NCI-H2081 treated with DMSO at 0.1 percent for 48 hours (cell line): ENCODE data around the gene LANCL3.
"Not testable (repeated sequence)": the region's sequence is repeated elsewhere in the genome, so short reads cannot be mapped to it uniquely, and the experiment has no call there.

Source experiments
- DNase-seq: peaks from one replicate; lab custom pipeline; 2025; lab: John Stamatoyannopoulos, UW

Gene LANCL3

DNA sequence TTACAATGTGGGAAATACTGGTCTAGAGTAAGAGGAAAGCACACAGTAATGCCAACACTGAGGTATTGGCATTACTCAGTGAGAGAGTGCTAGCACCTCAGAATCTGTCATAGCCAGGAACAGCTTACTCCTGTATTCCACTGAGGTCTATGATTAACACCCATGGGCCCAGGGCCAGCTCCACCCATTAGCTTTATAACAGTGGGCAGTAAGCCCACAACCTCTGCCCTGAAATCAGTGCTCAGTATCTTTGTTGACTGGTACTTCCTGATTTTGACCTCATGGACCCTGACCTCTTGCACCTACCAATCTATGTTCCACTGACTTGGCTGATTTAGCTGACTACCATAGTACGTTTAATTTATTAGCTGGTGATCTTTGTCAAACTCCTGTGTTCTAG, 56.1 kb downstream of the LANCL3 start:
- no peak for DNase-seq

DNA sequence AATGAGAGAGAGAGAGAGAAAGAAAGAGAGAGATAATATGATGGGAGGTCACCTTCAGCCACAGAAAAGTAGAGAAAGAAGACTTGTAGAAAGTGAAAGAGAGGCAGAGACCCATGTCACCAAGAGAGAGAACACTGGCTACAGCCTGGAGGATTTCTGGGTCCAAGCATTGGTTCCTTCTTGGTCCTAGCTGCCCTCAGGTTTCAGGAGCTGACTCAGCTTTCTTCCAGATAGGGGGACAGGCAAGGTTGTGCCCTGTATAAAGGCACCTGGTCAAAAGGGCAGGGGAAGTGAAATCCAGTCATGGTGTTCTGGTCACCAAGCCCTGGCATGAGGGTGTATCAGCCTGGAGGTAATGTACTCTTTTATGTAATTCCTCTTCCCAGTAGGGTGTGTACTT, 66.6 kb downstream of the LANCL3 start:
- no peak for DNase-seq

DNA sequence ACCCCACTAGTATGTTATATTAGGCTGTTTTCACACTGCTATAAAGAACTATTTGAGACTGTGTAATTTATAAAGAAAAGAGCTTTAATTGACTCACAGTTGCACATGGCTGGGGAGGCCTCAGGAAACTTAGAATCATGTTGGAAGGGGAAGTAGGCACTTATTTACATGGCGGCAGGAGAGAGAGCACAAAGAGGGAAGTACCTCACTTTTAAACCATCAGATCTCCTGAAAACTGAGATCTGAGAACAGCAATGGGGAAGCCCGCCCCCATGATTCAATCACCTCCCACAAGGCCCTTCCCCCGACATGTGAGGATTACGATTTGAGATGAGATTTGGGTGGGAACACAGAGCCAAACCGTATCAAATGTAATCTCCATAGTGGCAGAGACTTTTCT, 68.7 kb downstream of the LANCL3 start:
- DNase-seq: no peak

DNA sequence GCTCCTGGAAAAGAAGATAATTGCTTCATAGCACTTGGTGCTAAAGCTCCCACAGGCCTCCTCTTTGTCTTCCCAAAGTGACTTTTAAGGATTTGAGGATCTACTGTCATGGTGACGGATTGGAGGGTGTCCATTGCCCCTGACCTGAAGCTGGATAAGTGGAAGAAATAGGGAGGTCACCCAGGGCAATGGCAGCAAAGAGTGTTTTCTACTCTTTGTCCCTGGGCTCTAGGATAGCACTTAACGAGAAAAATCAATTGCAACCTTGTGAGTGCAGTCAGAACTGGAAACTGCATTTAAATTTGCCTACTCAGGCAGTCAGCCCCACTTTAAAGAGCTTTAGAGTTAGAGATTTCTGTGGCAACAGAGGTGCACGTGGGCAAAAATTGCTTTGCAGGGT, 70.4 kb downstream of the LANCL3 start:
- no peak for DNase-seq

DNA sequence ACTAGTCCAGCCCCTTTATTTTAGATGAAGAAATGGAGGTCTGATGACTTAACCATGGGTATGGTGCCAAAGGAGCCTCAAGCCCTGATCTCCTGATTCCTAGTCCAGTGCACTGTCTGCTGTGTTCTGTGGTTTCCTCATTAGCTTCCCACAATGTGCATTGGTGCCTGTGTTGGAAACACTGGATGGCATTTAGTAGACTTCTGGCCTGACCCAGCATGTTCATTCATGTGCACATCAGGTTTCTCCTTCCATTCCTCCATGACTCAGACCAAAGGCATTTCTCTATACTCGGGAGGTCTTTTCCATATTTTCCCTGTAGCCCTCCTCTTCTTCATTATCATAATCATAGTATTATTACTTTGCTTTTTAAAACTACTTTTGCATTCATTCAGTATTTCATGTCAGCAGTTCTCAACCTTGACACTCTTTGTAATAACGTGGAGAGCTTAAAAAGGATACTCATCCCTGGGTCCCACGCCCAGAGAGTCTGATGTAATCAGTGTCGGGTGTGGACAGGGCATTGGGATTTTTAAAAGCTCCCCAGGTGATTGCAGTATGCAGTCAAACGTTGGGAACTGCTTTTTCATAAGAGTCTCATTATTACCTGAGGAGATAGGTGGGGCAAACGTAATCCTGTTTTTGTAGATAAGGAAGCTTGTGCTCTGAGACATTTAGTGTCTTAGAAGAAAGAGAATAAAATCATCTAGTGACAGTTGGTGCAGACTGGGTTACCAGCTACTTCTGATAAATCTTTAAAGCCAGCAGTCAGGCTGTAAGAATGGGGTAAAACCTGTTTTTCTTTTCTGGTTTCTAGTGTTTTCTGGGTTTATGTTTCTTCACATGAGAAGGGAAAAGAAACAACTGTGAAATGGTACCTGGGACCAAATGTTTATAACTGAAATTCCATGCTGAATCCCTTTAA, 73.2 kb downstream of the LANCL3 start:
- DNase-seq: no peak

DNA sequence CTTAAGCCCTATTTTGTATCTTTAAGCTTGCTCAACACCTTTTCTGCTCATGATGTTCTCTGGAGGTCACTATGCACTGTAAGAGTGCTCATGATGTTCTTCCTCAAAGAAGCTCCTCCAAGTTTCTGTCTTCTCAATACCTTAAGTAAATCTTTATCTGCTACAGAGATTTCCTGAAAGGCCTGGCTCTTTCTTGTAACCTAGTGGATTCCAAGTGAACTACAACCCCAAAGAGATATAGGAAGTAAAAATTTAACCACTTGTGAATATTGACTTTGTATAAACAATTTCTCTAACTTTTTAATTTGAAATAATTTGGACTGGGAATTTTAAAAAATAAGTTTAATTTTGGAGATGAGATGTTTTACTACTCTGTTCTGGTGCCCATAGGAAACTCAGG, 74.8 kb downstream of the LANCL3 start:
- DNase-seq: no peak

DNA sequence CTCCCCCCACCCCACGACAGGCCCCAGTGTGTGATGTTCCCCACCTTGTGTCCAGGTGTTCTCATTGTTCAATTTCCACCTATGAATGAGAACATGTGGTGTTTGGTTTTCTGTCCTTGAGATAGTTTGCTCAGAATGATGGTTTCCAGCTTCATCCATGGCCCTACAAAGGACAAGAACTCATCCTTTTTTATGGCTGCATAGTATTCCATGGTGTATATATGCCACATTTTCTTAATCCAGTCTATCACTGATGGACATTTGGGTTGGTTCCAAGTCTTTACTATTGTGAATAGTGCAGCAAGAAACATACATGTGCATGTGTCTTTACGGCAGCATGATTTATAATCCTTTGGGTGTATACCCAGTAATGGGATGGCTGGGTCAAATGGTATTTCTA, 79.4 kb downstream of the LANCL3 start:
- not testable (repeated sequence) for DNase-seq

DNA sequence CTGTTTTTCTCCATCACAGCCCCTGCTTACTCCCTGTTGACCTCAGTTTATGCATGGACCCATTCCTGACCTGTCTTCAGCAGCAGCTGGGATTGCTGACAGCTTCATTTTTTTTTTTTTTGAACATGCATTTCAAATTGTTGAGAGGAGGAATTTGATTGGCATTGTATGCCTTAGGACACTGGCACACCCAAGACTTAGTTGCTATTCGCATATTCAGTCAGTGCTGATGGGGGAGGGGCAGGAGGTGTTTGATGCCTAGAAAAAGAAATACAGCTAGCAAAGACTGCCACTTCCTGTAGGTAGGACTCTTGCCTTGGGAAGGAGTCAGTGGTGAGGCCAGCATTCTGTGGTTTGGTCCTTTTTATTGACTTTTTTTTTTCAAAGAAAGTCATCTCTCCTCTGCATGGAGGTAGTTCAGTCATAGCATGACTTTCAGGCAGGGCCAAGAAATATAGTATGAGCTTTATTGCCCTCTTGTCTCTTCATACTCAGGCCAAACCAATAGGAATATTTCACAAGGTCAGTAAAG, 80.5 kb downstream of the LANCL3 start:
- DNase-seq: no peak

DNA sequence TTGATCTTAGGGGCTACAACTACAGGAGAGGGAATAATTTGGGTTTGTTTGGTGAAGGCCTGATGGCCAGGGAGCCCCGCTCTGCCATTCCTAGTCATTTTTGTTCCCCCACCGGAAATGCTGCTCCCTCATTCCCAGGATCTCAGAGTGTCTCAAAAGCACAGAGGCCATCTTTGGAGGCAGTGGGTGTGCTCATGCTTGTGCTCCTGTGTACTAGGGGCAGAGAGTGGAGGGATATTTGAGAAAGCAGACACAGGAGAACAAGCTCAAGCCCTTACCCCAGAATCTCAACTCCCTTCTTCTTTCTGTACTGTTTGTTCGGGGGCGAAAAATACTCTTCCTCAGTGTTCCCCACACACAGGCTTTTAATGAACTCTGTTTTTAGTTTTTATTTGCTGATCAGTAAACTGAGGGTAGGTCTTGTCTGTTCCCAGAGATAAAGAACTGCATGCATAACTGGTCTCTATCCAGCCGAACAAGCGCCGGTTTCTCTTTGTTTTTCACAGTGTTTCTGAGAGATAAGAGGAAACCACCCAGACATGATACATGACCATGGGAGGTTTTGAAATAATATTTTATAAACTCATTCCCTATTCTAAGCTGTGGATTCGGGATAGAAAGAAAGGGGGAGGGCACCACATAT, 81.2 kb downstream of the LANCL3 start:
- DNase-seq: no peak

DNA sequence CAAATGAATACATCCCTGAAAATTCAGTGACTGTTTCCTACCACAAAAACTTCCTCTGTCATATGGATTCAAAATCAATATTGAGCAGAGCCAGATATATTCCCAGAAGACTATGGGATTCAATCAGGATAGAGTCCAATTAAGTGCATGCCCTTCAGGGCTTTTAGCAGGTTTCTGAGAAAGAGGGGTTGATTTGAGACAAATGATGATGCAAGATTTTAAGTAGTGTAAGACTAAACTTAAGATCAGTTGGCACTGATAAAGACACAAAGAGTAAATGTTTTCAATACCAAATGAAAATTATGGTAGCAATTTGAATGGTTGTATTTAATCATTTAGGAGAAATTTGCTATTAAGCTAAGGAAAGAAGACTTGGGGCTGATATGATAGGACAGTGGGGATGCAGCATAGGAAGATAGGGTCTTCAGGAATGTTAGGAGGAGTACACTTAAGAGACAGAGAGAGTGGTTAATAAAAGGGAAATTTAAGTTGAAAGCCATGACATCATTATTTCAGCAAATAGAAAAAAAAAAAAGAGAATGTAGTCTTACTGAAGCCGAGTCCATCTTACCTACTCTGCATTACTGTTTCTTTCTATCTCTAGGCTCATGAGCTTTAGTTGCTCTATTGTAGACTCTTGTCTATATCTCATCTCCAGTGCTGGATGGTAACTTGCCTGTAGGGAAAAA, 82.1 kb downstream of the LANCL3 start:
- DNase-seq: no peak

DNA sequence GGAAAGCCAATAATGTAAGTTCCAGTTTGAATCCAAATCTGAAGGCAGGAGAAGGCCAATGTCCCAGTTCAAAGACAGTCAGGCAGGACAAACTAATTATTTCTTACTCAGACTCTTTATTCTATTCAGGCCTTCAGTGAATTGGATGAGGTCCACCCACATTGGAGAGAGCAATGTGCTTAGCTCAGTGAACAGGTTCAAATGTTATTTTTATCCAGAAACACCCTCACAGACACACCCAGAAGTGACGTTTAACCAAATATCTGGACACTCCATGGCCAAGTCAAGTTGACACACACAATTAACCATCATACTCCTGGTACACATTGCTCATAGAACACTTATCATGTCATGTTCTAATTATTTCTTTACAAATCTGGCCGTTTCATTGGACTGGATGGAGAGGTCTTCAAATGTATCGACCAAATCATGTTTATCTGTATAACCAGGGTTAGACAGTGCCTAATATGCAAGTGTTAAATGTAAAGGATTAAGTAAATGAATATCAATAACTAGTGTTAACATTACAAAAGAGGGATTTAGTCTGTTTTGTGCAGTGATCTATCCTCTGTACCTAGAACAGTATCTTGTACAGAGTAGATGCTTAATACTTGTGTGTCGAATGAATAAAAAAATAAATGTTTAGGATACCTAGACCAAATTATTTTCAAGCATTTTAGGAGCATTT, 87.0 kb downstream of the LANCL3 start:
- DNase-seq: no peak

DNA sequence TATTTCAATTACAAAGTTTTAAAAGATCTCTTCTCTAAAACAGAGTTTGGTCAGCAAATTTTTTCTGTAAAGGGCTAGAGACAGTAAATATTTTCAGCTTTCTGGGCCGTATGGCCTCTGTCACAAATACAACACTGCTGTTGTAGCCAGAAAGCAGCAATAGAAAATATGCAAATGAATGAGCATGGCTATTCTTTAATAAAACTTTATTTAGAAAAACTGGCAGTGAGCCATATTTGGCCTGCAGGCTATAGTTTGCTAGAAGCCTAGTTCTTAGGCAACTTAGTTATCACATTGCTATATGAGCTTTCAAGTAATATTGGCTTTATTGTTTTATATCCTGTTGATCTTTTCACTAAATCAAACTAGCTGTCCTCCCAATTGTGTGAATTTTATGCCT, 87.6 kb downstream of the LANCL3 start:
- DNase-seq: no peak

DNA sequence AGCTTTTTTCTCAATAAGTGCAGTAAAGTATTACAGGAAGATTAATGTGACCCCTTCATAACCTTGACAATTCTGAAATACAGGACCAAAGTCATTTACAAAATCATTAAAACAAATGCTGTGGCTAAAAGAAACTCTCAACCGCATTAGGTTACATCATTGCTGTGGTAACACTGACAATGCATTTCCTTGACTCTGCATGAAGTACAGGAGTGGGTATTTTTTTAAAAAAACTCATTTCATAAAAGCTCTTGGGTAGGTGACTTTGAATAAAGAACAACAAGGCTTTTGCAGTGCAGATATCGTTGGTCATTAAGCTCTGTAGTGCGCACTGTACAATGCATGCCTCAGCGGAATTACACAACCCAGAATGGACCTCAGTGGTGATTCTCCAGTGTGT, 90.7 kb downstream of the LANCL3 start:
- DNase-seq: no peak

DNA sequence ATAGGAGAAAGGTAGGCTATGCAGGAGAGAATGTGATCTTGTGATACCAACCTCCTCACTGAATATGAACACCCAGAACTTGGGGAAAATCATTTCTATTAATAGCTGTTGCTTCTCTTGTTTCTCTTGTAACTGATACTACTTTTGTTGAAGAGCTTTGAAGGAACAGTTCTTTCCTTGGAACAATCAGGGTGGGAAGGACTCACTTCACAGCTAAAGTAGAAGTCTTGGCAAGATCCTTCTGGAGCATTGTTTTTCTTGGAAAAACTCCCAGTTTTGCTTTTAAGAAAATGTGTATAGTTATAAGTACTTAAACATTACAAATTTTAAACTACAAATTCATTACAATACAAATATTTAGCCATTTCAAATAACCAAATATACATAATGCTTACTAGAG, 95.1 kb downstream of the LANCL3 start:
- DNase-seq: no peak

DNA sequence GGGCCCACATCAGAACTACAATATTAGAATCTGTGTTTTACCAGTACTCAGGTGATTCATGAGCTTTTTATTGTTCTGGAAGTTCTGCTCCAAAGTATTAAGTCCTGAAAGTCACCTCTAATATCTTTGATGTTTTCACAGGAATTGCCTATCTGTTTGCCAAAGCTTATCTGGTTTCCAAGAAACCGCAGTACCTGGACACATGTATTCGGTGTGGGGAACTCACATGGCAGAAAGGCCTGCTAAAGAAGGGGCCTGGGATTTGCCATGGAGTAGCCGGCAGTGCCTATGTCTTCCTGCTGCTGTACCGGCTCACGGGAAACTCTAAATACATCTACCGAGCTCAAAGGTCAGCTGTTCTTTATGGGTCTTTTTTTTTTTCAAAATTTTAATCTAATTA, 95.7 kb downstream of the LANCL3 start:
- DNase-seq: no peak

DNA sequence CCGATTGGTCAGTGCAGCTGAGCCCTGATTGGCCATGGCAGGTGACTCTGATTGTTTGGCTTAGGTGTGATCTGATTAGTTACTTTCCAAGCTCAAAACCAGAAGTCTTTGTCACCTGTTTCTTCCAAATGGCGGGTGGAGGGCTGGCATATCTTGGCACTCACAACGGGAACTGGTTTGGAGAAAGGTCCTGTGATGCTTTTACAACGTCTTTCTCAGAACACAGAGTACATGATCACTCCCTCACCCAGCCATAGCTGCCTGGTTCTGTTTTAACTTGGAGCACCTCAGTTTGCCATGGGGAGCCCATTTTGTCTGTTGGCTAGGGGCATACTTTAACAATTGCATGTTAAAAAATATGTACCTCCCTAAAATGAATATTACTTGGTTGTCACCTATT, 101.1 kb downstream of the LANCL3 start:
- DNase-seq: no peak

DNA sequence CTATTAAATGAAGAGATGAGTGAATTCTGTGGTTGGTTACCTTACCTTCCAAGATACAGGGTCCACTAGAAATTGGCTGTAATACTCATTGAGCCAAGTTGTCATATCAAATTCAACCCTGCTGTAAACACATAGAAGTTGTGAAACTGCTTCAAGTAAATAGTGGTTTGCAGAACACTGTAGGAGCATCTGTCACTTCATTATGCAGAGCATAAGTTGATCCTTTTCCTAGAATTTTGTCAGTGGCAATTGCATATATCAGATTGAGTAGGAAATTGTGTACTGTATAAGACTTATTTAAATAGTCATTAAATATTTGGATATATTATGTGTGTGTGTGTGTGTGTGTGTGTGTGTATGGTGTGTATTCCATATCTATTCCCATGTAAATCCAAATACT, 105.3 kb downstream of the LANCL3 start:
- DNase-seq: no peak

DNA sequence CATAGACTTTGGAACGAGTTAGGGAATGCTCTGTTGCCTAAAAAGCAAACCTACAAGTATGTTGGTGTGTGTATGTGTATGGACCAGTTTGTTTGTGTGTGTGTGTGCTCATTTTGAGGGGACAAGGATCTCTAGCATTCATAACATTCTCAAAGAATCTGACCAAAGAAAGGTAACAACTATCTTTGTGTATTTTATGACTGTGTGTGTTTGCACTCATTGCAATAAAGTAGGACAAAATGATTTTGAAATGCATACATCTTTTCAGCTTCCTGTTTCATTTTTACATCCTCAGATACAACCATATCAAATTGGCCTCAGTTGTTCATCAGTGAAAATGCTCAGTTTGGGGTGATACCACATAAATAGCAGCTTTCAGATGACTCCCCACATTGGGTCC, 105.8 kb downstream of the LANCL3 start:
- no peak for DNase-seq

DNA sequence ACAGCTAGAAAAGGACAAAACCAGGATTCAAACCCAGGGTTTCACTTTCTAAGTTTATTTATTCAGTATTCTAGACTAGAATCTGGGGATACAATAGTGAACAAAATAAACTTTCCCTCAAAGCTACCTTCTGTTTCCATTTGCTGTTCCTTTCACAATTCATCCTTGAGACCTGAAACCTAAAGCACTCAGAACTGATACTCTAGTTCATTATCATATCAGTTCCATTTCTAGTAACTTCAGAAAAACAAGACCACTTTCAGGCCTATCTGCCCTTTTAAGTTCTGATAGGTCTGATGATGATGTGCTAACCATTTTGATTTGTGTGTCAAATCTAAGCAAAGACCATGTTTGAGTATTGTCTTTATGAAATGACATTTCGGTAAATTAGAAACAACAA, 106.3 kb downstream of the LANCL3 start:
- no peak for DNase-seq

DNA sequence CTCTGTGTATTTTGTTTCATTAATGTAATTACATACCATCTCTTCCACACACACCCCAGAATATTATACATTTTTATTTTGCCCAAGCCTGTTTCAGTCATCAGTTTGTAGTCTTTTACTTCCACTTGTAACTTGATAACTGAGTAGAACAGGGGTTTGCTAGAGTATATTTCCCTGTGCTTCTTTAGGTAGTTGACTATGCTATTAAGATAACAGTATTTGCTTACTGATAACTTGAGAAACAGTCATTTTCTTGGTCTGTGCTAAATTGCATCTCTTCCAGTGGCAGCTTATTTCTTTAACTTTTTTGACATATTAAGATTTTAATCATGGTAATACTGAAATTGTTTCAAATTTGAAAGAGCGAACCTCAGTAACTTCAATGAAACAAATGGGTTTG, 107.1 kb downstream of the LANCL3 start:
- no peak for DNase-seq

DNA sequence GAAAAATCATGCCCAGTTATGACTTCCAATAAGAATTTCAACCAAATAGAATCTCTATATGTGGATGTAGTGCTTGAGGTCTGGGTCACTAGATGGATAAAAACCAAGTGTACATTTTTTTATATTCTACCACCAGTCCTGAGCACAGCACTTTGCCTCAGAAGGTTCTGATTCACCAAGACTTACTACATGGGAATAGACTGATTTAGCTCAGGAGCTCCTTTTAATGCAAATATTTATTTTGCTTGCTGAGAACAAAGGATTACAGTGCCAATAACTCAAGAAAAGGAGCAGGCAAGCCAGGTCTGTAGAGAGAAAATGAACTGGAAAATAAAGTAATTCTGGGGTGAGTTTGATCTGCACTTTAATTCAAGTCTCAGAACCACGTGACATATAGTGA, 107.8 kb downstream of the LANCL3 start:
- DNase-seq: no peak

DNA sequence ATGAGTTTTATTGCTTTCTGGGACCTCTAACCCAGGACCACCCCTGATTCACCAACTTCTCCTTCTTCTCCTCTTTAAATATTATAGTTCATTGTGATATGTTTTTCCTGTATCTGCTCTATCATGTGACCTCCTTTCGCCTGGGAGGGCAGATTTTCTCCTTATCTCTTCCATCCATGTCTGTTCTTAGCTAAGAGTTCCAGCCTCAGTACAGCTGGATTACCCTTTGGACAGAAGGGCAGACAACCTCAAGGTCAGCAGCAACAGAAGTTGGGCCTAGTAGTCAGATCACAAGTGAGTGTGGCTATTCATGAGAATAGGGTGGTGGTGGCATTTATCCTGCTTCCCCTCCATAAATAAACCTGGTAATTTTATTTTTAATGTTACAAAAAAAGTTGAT, 108.4 kb downstream of the LANCL3 start:
- DNase-seq: no peak
